Measurements from ENCODE around the gene TRIO.

GRCh38 chr5:14183187-14183939 is 40.2 kb downstream of the TRIO start:
- no peak for TF ChIP-seq RARB (CRISPR knock-in tag; IDR thresholded peaks at IDR 0.05)
- TF ChIP-seq OSR1 (CRISPR knock-in tag; IDR thresholded peaks at IDR 0.05) = no peak
- TF ChIP-seq ZFP30 (CRISPR knock-in tag; IDR thresholded peaks at IDR 0.05) = no peak
- no peak for TF ChIP-seq CREB5 (CRISPR knock-in tag; IDR thresholded peaks at IDR 0.05; ENCODE audit: low read depth)
- no peak for TF ChIP-seq ZNF8 (CRISPR knock-in tag; IDR thresholded peaks at IDR 0.05)
- no peak for TF ChIP-seq TOX (CRISPR knock-in tag; IDR thresholded peaks at IDR 0.05; ENCODE audit: borderline replicate concordance)
- no peak for TF ChIP-seq ZNF565 (CRISPR knock-in tag; conservative IDR thresholded peaks at IDR 0.05; ENCODE audit: low read depth)
- no peak for TF ChIP-seq SNAI2 (CRISPR knock-in tag; IDR thresholded peaks at IDR 0.05)
- no peak for TF ChIP-seq ZFP3 (CRISPR knock-in tag; IDR thresholded peaks at IDR 0.05)
